PC-9 (cell line): ENCODE measurements around the gene KRT73. TPM values are rescaled to one million over a fixed set of nuclear protein-coding genes. Genes with fewer than 3 reads are reported as not detected.

Experiments
- BruUV-seq: library from RNA; stranded (reverse); fragments of 400-500 nt; replicated peaks from 2 replicates; lab custom pipeline; 2021; lab: Mats Ljungman, UMichigan
- CTCF ChIA-PET: fragments of 300-600 bp; sonication (Branson Sonifier 250); formaldehyde crosslinking; loops from one replicate; lab custom pipeline; 2022; ENCODE audit warnings: antibody characterized with exemption; lab: Charles Lee
- POLR2A ChIA-PET: fragments of 300-600 bp; sonication (Branson Sonifier 250); formaldehyde crosslinking; loops from one replicate; lab custom pipeline; 2022; ENCODE audit warnings: antibody characterized with exemption; ENCODE audit not compliant: unreplicated experiment; lab: Charles Lee
- DNase-seq, 2 experiments: peaks; one replicate each; pipeline versions ENCODE4 v3.0.0 to v3.0.0-alpha.2; 2015 to 2022; ENCODE audit warnings: mixed read lengths in 1 of 2
- H2AFZ ChIP-seq: fragments of 200-600 bp; sonication (generic); 2 replicates; pipeline ENCODE4 v1.8.1; 2017; ENCODE audit warnings: antibody characterized with exemption
- H3F3A ChIP-seq: fragments of 200-600 bp; sonication (generic); 2 replicates; pipeline ENCODE4 v1.8.1; 2017; ENCODE audit warnings: antibody characterized with exemption, mild to moderate bottlenecking, low read depth; ENCODE audit not compliant: insufficient read depth
- H3K27ac ChIP-seq: fragments of 200-600 bp; sonication (generic); 2 replicates; pipeline ENCODE4 v1.6.1; 2016; ENCODE audit warnings: mixed run types
- H3K27me3 ChIP-seq: fragments of 200-600 bp; sonication (generic); 2 replicates; pipeline ENCODE4 v1.6.1; 2016; ENCODE audit warnings: low read depth, mixed run types; ENCODE audit not compliant: insufficient read depth
- H3K36me3 ChIP-seq: fragments of 200-600 bp; sonication (generic); 2 replicates; pipeline ENCODE4 v1.6.1; 2016; ENCODE audit warnings: low read depth, mixed run types
- H3K4me1 ChIP-seq: fragments of 200-600 bp; sonication (generic); replicated peaks from 2 replicates; pipeline ENCODE4 v1.6.1; 2016; ENCODE audit warnings: mixed run types; ENCODE audit not compliant: insufficient read depth
- H3K4me2 ChIP-seq: fragments of 200-600 bp; sonication (generic); 2 replicates; pipeline ENCODE4 v1.6.1; 2017; ENCODE audit warnings: mixed run types
- H3K4me3 ChIP-seq: fragments of 200-600 bp; sonication (generic); 2 replicates; pipeline ENCODE4 v1.6.1; 2016; ENCODE audit warnings: mixed run types
- H3K79me2 ChIP-seq: fragments of 200-600 bp; sonication (generic); 2 replicates; pipeline ENCODE4 v1.6.1; 2017; ENCODE audit warnings: low read depth, mixed run types
- H3K9me2 ChIP-seq: fragments of 200-600 bp; sonication (generic); 2 replicates; pipeline ENCODE4 v1.8.1; 2017; ENCODE audit warnings: mild to moderate bottlenecking; ENCODE audit not compliant: insufficient read depth
- H3K9me3 ChIP-seq: fragments of 200-600 bp; sonication (generic); 2 replicates; pipeline ENCODE4 v1.8.1; 2016; ENCODE audit warnings: low read depth; ENCODE audit not compliant: insufficient read depth
- H4K20me1 ChIP-seq: fragments of 200-600 bp; sonication (generic); 2 replicates; pipeline ENCODE4 v1.8.1; 2017; ENCODE audit not compliant: insufficient read depth
- CTCF ChIP-seq: fragments of 200-600 bp; sonication (generic); conservative IDR thresholded peaks from 2 replicates; pipeline ENCODE4 v1.6.1; 2017; ENCODE audit warnings: mixed run types, antibody characterized with exemption, mild to moderate bottlenecking, moderate library complexity
- EZH2 ChIP-seq: fragments of 200-600 bp; sonication (generic); IDR thresholded peaks from 2 replicates; pipeline ENCODE4 v1.8.0; 2017; ENCODE audit warnings: antibody characterized with exemption, low read depth
- intact Hi-C: fragments of 100-400 bp; cut with micrococcal nuclease; formaldehyde crosslinking; loops from one replicate; pipeline ENCODE4 v1.10.0; 2022; ENCODE audit not compliant: unreplicated experiment
- total RNA-seq: library from RNA; stranded (reverse); gene quantifications from 2 replicates; pipeline ENCODE4 v1.2.3, GENCODE V29; 2021

KRT73 gene
- total RNA-seq, 1 experiment from 2014 or later = not detected

- Histone ChIP-seq H3K4me1 (no peaks in the 10 kb centered on the region; the same call in 1 of the 2 replicates), H3F3A (no peaks in the 10 kb centered on the region), H4K20me1 (no peaks in the 10 kb centered on the region), H3K27me3 (no peaks in the 10 kb centered on the region), H3K4me2 (no peak overlapping the region), H3K9me2 (no peaks in the 10 kb centered on the region), H3K79me2 (no peaks in the 10 kb centered on the region), H3K27ac (no peak overlapping the region), H3K4me3 (no peak overlapping the region), H2AFZ (no peak overlapping the region), H3K9me3 (no peaks in the 10 kb centered on the region), H3K36me3 (no peaks in the 10 kb centered on the region)
- TF ChIP-seq CTCF (no peak), EZH2 (no peak)
- BruUV-seq = no TSS peak
- ChIA-PET POLR2A (no interaction called here), CTCF (no interaction called here)
- intact Hi-C loops = no loop called here
- no peak for DNase-seq
These were observed 9.8 kb upstream of the KRT73 start for GRCh38 chr12:52628111-52628507.

GRCh38 chr12:52627395-52628110, 9.2 kb upstream of the KRT73 start:
- no peaks in the 10 kb centered on the region for H3K9me3 ChIP-seq
- H3K79me2 ChIP-seq = no peaks in the 10 kb centered on the region
- ChIA-PET POLR2A (no interaction called here), CTCF (no interaction called here)
- H4K20me1 ChIP-seq = no peaks in the 10 kb centered on the region
- H3K27me3 ChIP-seq = no peaks in the 10 kb centered on the region
- DNase-seq = no peak
- no peak for TF ChIP-seq EZH2
- no peak for TF ChIP-seq CTCF
- H3K27ac ChIP-seq = no peak overlapping the region
- H3K4me2 ChIP-seq = no peak overlapping the region
- H3F3A ChIP-seq = no peaks in the 10 kb centered on the region
- BruUV-seq = no TSS peak
- H2AFZ ChIP-seq = no peak overlapping the region
- H3K36me3 ChIP-seq = no peaks in the 10 kb centered on the region
- H3K4me3 ChIP-seq = no peak overlapping the region
- H3K4me1 ChIP-seq = no peaks in the 10 kb centered on the region; the same call in 1 of the 2 replicates
- intact Hi-C loops = no loop called here
- H3K9me2 ChIP-seq = no peaks in the 10 kb centered on the region

GRCh38 chr12:52622349-52622748, 4.0 kb upstream of the KRT73 start:
- ChIA-PET POLR2A (no interaction called here), CTCF (no interaction called here)
- H3K4me2 ChIP-seq = no peak overlapping the region
- BruUV-seq = no TSS peak
- H4K20me1 ChIP-seq = no peaks in the 10 kb centered on the region
- no peaks in the 10 kb centered on the region for H3K9me2 ChIP-seq
- no peaks in the 10 kb centered on the region for H3K9me3 ChIP-seq
- H3K79me2 ChIP-seq = no peaks in the 10 kb centered on the region
- no peak overlapping the region for H3K4me3 ChIP-seq
- H3K27me3 ChIP-seq = no peaks in the 10 kb centered on the region
- no peaks in the 10 kb centered on the region; the same call in 1 of the 2 replicates for H3K4me1 ChIP-seq
- no peak for DNase-seq
- no peak overlapping the region for H2AFZ ChIP-seq
- intact Hi-C loops = no loop called here
- no peak for TF ChIP-seq CTCF
- TF ChIP-seq EZH2 = no peak
- H3K36me3 ChIP-seq = no peaks in the 10 kb centered on the region
- H3F3A ChIP-seq = no peaks in the 10 kb centered on the region
- no peak overlapping the region for H3K27ac ChIP-seq
